Activated T-cell treated with anti-CD3 and anti-CD28 coated beads for 4 hours (primary cell): Measurements from ENCODE around the gene TMEM8B.

Experiments
- DNase-seq: peaks from one replicate; pipeline ENCODE4 v3.0.0-alpha.2; 2020

The TMEM8B gene

GRCh38 chr9:35829084-35829763, at the start of gene TMEM8B:
TSS of gene TMEM8B (plus strand) at chr9:35829228. CDS start at chr9:35829448, 220 bp downstream.
- DNase-seq, result peak; percentile 94

- DNase-seq, result no peak
Observed at GRCh38 chr9:35781066-35781465, 48.0 kb upstream of the TMEM8B start.

GRCh38 chr9:35783418-35783817, 45.6 kb upstream of the TMEM8B start:
- no peak for DNase-seq

GRCh38 chr9:35789541-35789940, 39.5 kb upstream of the TMEM8B start:
- DNase-seq, result no peak

- no peak for DNase-seq
Observed at GRCh38 chr9:35790025-35790384, 39.0 kb upstream of the TMEM8B start.

GRCh38 chr9:35790385-35791296, 38.4 kb upstream of the TMEM8B start:
- peak; percentile 45 for DNase-seq

GRCh38 chr9:35791297-35791921, 37.6 kb upstream of the TMEM8B start, which contains the start of gene NPR2:
TSS of gene NPR2 (plus strand) at chr9:35791591. CDS start at chr9:35792409, 818 bp downstream.
- no peak for DNase-seq

- no peak for DNase-seq
Observed at GRCh38 chr9:35792024-35792813, 36.8 kb upstream of the TMEM8B start.

- no peak for DNase-seq
Observed at GRCh38 chr9:35792826-35793225, 36.2 kb upstream of the TMEM8B start.

- no peak for DNase-seq
Observed at GRCh38 chr9:35793461-35793860, 35.6 kb upstream of the TMEM8B start.

- DNase-seq, result no peak
Observed at GRCh38 chr9:35795695-35796094, 33.3 kb upstream of the TMEM8B start.

GRCh38 chr9:35797311-35798109, 31.5 kb upstream of the TMEM8B start:
- no peak for DNase-seq

- no peak for DNase-seq
Observed at GRCh38 chr9:35798658-35799374, 30.2 kb upstream of the TMEM8B start.

GRCh38 chr9:35800530-35800929, 28.5 kb upstream of the TMEM8B start:
- no peak for DNase-seq

GRCh38 chr9:35801328-35802128, 27.5 kb upstream of the TMEM8B start:
- no peak for DNase-seq

- DNase-seq, result no peak
Observed at GRCh38 chr9:35806101-35806500, 22.9 kb upstream of the TMEM8B start.

GRCh38 chr9:35808433-35808832, 20.6 kb upstream of the TMEM8B start:
- DNase-seq, result no peak

GRCh38 chr9:35810122-35810521, 18.9 kb upstream of the TMEM8B start:
- no peak for DNase-seq

GRCh38 chr9:35811381-35812024, 17.5 kb upstream of the TMEM8B start:
- no peak for DNase-seq
